Body of pancreas (tissue), 4 donors: ENCODE results near the gene PFDN2. TPM values are rescaled to one million over a fixed set of nuclear protein-coding genes. Genes with fewer than 3 reads are reported as not detected.

ENCODE experiments used
- ATAC-seq: fragments of 150-250 bp; one replicate; pipeline ENCODE4 v1.9.1; 2016
- DNase-seq, 4 donors: peaks; one replicate each; pipeline ENCODE4 v3.0.0-alpha.2; 2019
- H3K27ac ChIP-seq, 4 donors: fragments of 200-600 bp; sonication (generic); 1 replicate in 3 of 4; 2 replicates in 1 of 4; pipeline versions ENCODE4 v1.5.1 to v1.6.1; 2016 to 2019; ENCODE audit warnings: mild to moderate bottlenecking in 1 of 4, mixed read lengths in 1 of 4, moderate library complexity in 1 of 4
- H3K27me3 ChIP-seq, 2 donors: fragments of 200-600 bp; sonication (generic); one replicate each; pipeline ENCODE4 v1.6.0; 2016; ENCODE audit warnings: mild to moderate bottlenecking in 1 of 2
- H3K36me3 ChIP-seq, 2 donors: fragments of 200-600 bp; sonication (generic); replicated peaks in 1 of 2; 2 replicates each; pipeline ENCODE4 v1.5.1; 2016; ENCODE audit warnings: low read depth in 2 of 2; ENCODE audit not compliant: insufficient read depth in 1 of 2
- H3K4me1 ChIP-seq: fragments of 200-600 bp; sonication (generic); one replicate; pipeline ENCODE4 v1.6.0; 2016
- H3K4me3 ChIP-seq, 2 donors: fragments of 200-600 bp; sonication (generic); 1 replicate in 1 of 2; 2 replicates in 1 of 2; pipeline ENCODE4 v1.5.1; 2016 to 2019
- H3K9me3 ChIP-seq, 3 donors: fragments of 200-600 bp; sonication (generic); 1 replicate in 2 of 3; 2 replicates in 1 of 3; pipeline ENCODE4 v1.5.1; 2016
- CTCF ChIP-seq, 7 experiments: fragments of 450-650 bp in 4 of 7; fragments of 200-600 bp in 3 of 7; sonication (generic) in 3 of 7; IDR thresholded peaks; one replicate each; pipeline ENCODE4 v1.5.1; 2016 to 2019; ENCODE audit warnings: antibody characterized with exemption in 7 of 7
- POLR2A ChIP-seq, 3 donors: fragments of 450-650 bp; IDR thresholded peaks; one replicate each; pipeline ENCODE4 v1.6.1; 2016; ENCODE audit warnings: antibody characterized with exemption in 3 of 3, mild to moderate bottlenecking in 2 of 3
- WGBS, 2 donors: methylation state at CpG; one replicate each; pipeline ENCODE4 v1.1.5; 2017; 5-methylcytosine and 5-hydroxymethylcytosine counted together
- intact Hi-C: fragments of 100-400 bp; cut with DNase I; formaldehyde crosslinking; loops from one replicate; pipeline ENCODE4 v1.15.1; 2023
- total RNA-seq, 2 donors: library from RNA; depleted of rRNA; stranded (reverse); fragments of >200 nt; gene quantifications; one replicate each; pipeline ENCODE4 v1.1.0, GENCODE V29; 2016

The PFDN2 gene
- total RNA-seq, 2 donors from 2014 or later = 29.6 to 54.7 TPM

DNA sequence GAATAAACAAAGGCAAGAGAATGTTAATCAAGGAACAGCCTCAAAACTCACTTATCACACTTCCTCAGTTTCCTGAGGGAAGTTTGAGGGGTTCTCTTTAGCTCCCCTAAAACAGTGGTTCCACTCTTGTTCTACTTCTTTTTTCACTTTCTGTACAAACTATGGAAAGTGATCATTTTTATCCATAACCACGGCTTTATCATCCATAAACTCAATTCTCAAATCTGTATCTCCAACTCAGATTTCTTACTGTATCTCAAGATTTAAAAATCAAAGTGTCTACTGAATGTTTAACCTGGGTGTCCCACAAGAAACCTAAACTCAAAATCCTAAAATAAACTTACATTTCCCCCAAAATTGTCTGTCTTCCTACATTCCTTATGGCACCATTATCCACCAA is 3.9 kb downstream of the PFDN2 start:
- TF ChIP-seq POLR2A (IDR thresholded peaks at IDR 0.05) (no peak), CTCF (IDR thresholded peaks at IDR 0.05) (no peak)
- H3K4me1 ChIP-seq = peaks cover 55% of the 10 kb centered on the region
- no peaks in the 10 kb centered on the region for H3K9me3 ChIP-seq
- intact Hi-C loops = no loop called here
- H3K4me3 ChIP-seq = no peak overlapping the region
- 41 to 45% methylated on average over 1 of the region's 1 CpG for WGBS, 2 donors
- H3K36me3 ChIP-seq = no peaks in the 10 kb centered on the region
- DNase-seq = no peak
- ATAC-seq = no peak
- H3K27ac ChIP-seq = no peak overlapping the region
- H3K27me3 ChIP-seq = no peaks in the 10 kb centered on the region

- WGBS, 2 donors = 60 to 88% methylated on average over 2 of the region's 2 CpGs
Measured at GRCh38 chr1:161111527-161111926, 6.3 kb downstream of the PFDN2 start.

GRCh38 chr1:161111117-161111516 is 6.7 kb downstream of the PFDN2 start:
- intact Hi-C loops = no loop called here
- Histone ChIP-seq H3K9me3 (no peaks in the 10 kb centered on the region), H3K27me3 (no peaks in the 10 kb centered on the region), H3K27ac (no peak overlapping the region), H3K4me3 (no peak overlapping the region), H3K36me3 (no peaks in the 10 kb centered on the region), H3K4me1 (peaks cover 38% of the 10 kb centered on the region)
- TF ChIP-seq CTCF (IDR thresholded peaks at IDR 0.05) = no peak
- TF ChIP-seq POLR2A (IDR thresholded peaks at IDR 0.05) = no peak
- WGBS, 2 donors = 85 to 91% methylated on average over 3 of the region's 3 CpGs
- no peak for ATAC-seq
- DNase-seq = no peak

More at GRCh38 chr1:161111527-161111926, 6.3 kb downstream of the PFDN2 start:
- Histone ChIP-seq H3K4me1 (peaks cover 42% of the 10 kb centered on the region), H3K4me3 (no peak overlapping the region), H3K9me3 (no peaks in the 10 kb centered on the region), H3K27me3 (no peaks in the 10 kb centered on the region), H3K36me3 (no peaks in the 10 kb centered on the region), H3K27ac (no peak overlapping the region)
- ATAC-seq (no peak), DNase-seq (no peak)
- intact Hi-C loops = no loop called here
- TF ChIP-seq POLR2A (IDR thresholded peaks at IDR 0.05) (no peak), CTCF (IDR thresholded peaks at IDR 0.05) (no peak)

DNA sequence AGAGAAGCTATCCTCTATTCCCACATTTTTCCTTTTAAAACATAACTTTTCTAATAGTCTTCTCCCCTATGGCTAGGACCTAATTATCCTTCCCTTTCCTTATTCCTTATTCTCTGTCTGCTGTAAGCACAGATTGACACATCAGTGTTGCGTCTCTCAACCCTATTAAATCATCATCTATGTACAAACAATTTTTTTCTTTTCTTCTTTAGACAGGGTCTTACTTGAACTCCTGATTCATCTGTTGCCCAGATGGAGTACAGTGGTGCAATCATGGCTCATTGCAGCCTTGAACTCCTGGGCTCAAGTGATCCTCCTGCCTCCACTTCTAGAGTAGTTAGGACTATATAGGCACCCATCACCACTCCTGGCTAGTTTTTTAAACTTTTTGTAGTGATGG is 11.4 kb downstream of the PFDN2 start:
- DNase-seq (no peak), ATAC-seq (no peak)
- no peaks in the 10 kb centered on the region for H3K27me3 ChIP-seq
- intact Hi-C loops = no loop called here
- no peak for TF ChIP-seq POLR2A (IDR thresholded peaks at IDR 0.05)
- TF ChIP-seq CTCF (IDR thresholded peaks at IDR 0.05) = no peak
- H3K27ac ChIP-seq = no peak overlapping the region
- H3K9me3 ChIP-seq = no peaks in the 10 kb centered on the region
- peaks cover 0 to 2% of the 10 kb centered on the region in 2 donors for H3K36me3 ChIP-seq
- H3K4me3 ChIP-seq = no peak overlapping the region
- WGBS, 2 donors = 100% methylated on average over 1 of the region's 1 CpG
- no peaks in the 10 kb centered on the region for H3K4me1 ChIP-seq

DNA sequence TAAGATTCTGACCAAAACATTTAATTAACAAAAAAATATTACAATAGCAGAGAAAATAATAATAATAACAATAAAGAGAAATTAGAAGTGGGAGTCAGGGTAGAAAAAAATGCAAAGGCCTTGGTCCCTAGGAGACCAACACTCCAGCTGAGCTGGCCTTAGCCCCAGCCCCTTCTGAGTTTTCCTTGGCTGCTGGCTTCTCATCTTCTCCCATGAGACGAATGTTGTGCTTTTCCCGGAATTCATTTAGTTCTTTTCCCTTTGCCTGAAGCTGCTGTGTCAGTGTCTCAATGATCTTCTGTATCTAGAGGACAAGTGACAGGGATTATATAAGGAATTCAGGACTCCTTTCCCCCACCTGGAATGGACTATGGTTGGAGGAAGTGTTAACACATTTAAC is 17.3 kb downstream of the PFDN2 start:
- 75 to 82% methylated on average over 2 of the region's 2 CpGs for WGBS, 2 donors
- no peak for ATAC-seq
- TF ChIP-seq CTCF (IDR thresholded peaks at IDR 0.05) (no peak), POLR2A (IDR thresholded peaks at IDR 0.05) (no peak)

More for the DNA sequence above, 17.3 kb downstream of the PFDN2 start:
- Histone ChIP-seq H3K27me3 (no peaks in the 10 kb centered on the region), H3K36me3 (peaks cover 0 to 3% of the 10 kb centered on the region in 2 donors), H3K4me1 (peaks cover 20% of the 10 kb centered on the region), H3K9me3 (no peaks in the 10 kb centered on the region), H3K4me3 (no peak overlapping the region), H3K27ac (no peak overlapping the region)
- intact Hi-C loops = loop anchor here (5.0 kb wide), 1 partner anchor 33 kb away; the partner anchor contains the start of gene ARHGAP30
- no peak for DNase-seq
